AG09319 (cell line): Measurements from ENCODE around the gene CTDNEP1.

ENCODE experiments used
- DNase-seq: peaks from one replicate; pipeline ENCODE4 v3.0.0-alpha.2; 2010; ENCODE audit warnings: low read depth; ENCODE audit errors: extremely low read depth
- CTCF ChIP-seq: IDR thresholded peaks from 2 replicates; pipeline ENCODE4 v1.5.1; 2011; ENCODE audit warnings: low read depth, mild to moderate bottlenecking, inconsistent platforms, low read length, moderate library complexity

Gene CTDNEP1

GRCh38 chr17:7292729-7293128 lies 41.2 kb upstream of the CTDNEP1 start:
- DNase-seq: no peak
- no peak for TF ChIP-seq CTCF

GRCh38 chr17:7292194-7292593 lies 40.7 kb upstream of the CTDNEP1 start:
- no peak for DNase-seq
- no peak for TF ChIP-seq CTCF

GRCh38 chr17:7290685-7291084 lies 39.2 kb upstream of the CTDNEP1 start:
- DNase-seq: no peak
- TF ChIP-seq CTCF: no peak

GRCh38 chr17:7290166-7290565 lies 38.6 kb upstream of the CTDNEP1 start:
- no peak for TF ChIP-seq CTCF
- DNase-seq: no peak

GRCh38 chr17:7289256-7290032 lies 37.9 kb upstream of the CTDNEP1 start:
- TF ChIP-seq CTCF: no peak
- no peak for DNase-seq

GRCh38 chr17:7285679-7286078 lies 34.1 kb upstream of the CTDNEP1 start:
- no peak for TF ChIP-seq CTCF

GRCh38 chr17:7284911-7285310 lies 33.4 kb upstream of the CTDNEP1 start:
- no peak for TF ChIP-seq CTCF

More at GRCh38 chr17:7285679-7286078, 34.1 kb upstream of the CTDNEP1 start:
- no peak for DNase-seq

More at GRCh38 chr17:7284911-7285310, 33.4 kb upstream of the CTDNEP1 start:
- DNase-seq: no peak
